H9 (cell line): ENCODE data around the gene RIT2. TPM values are rescaled to one million over a fixed set of nuclear protein-coding genes. Genes with fewer than 3 reads are reported as not detected.

ENCODE experiments used
- DNase-seq: peaks from one replicate; pipeline ENCODE4 v3.0.0-alpha.2; 2017
- H2AFZ ChIP-seq: one replicate; pipeline ENCODE4 v1.6.1; 2013; ENCODE audit warnings: mild to moderate bottlenecking, low read length, control low read depth, moderate library complexity
- H2AK5ac ChIP-seq: 2 replicates; pipeline ENCODE4 v1.6.1; 2013; ENCODE audit warnings: low read length, control low read depth, mixed read lengths; ENCODE audit not compliant: insufficient read length
- H2BK120ac ChIP-seq: one replicate; pipeline ENCODE4 v1.6.1; 2013; ENCODE audit warnings: low read depth, mild to moderate bottlenecking, low read length, control low read depth, inconsistent platforms; ENCODE audit not compliant: poor library complexity, severe bottlenecking
- H2BK12ac ChIP-seq: 2 replicates; pipeline ENCODE4 v1.6.1; 2013; ENCODE audit warnings: low read length, control low read depth, mixed read lengths, low read depth; ENCODE audit not compliant: insufficient read length
- H2BK15ac ChIP-seq: 2 replicates; pipeline ENCODE4 v1.6.1; 2013; ENCODE audit warnings: low read depth, low read length, control low read depth
- H2BK20ac ChIP-seq: one replicate; pipeline ENCODE4 v1.6.1; 2013; ENCODE audit warnings: low read depth, mild to moderate bottlenecking, low read length, control low read depth, inconsistent platforms; ENCODE audit not compliant: poor library complexity, severe bottlenecking
- H2BK5ac ChIP-seq: 2 replicates; pipeline ENCODE4 v1.6.1; 2013; ENCODE audit warnings: low read length, control low read depth, mixed read lengths; ENCODE audit not compliant: insufficient read length
- H3K14ac ChIP-seq: 2 replicates; pipeline ENCODE4 v1.6.1; 2013; ENCODE audit warnings: low read length, control low read depth; ENCODE audit not compliant: insufficient read depth
- H3K18ac ChIP-seq: 2 replicates; pipeline ENCODE4 v1.6.1; 2013; ENCODE audit warnings: low read depth, mild to moderate bottlenecking, mixed read lengths, low read length, control low read depth; ENCODE audit not compliant: insufficient read length
- H3K23ac ChIP-seq: 2 replicates; pipeline ENCODE4 v1.6.1; 2013; ENCODE audit warnings: low read length, control low read depth, mixed read lengths, low read depth; ENCODE audit not compliant: insufficient read length
- H3K23me2 ChIP-seq: 2 replicates; pipeline ENCODE4 v1.6.1; 2013; ENCODE audit warnings: low read depth, mild to moderate bottlenecking, mixed read lengths, low read length, control low read depth; ENCODE audit not compliant: insufficient read length, poor library complexity, severe bottlenecking
- H3K27ac ChIP-seq: 2 replicates; pipeline ENCODE4 v1.5.1; 2013; ENCODE audit warnings: low read length, control low read depth, mixed read lengths, low read depth; ENCODE audit not compliant: insufficient read length
- H3K27me3 ChIP-seq: 2 replicates; pipeline ENCODE4 v1.6.1; 2013; ENCODE audit warnings: low read length, control low read depth, inconsistent platforms; ENCODE audit not compliant: insufficient read depth
- H3K4ac ChIP-seq: 2 replicates; pipeline ENCODE4 v1.6.1; 2013; ENCODE audit warnings: low read depth, mild to moderate bottlenecking, control low read depth, inconsistent platforms, low read length, moderate library complexity
- H3K4me1 ChIP-seq: 2 replicates; pipeline ENCODE4 v1.6.1; 2013; ENCODE audit warnings: low read length, control low read depth, inconsistent platforms; ENCODE audit not compliant: insufficient read depth
- H3K4me2 ChIP-seq: 2 replicates; pipeline ENCODE4 v1.6.1; 2013; ENCODE audit warnings: low read length, control low read depth, mixed read lengths; ENCODE audit not compliant: insufficient read length, insufficient read depth
- H3K56ac ChIP-seq: 2 replicates; pipeline ENCODE4 v1.6.1; 2013; ENCODE audit warnings: low read depth, mild to moderate bottlenecking, mixed read lengths, low read length, control low read depth; ENCODE audit not compliant: insufficient read length
- H3K79me1 ChIP-seq: 2 replicates; pipeline ENCODE4 v1.6.1; 2013; ENCODE audit warnings: low read depth, mild to moderate bottlenecking, moderate library complexity, low read length, control low read depth, inconsistent platforms; ENCODE audit not compliant: insufficient read depth, poor library complexity, severe bottlenecking
- H3K79me2 ChIP-seq: 2 replicates; pipeline ENCODE4 v1.6.1; 2013; ENCODE audit warnings: low read length, control low read depth, inconsistent platforms; ENCODE audit not compliant: insufficient read depth
- H3K9ac ChIP-seq: 2 replicates; pipeline ENCODE4 v1.6.1; 2013; ENCODE audit warnings: low read length, control low read depth, mixed read lengths; ENCODE audit not compliant: insufficient read length; ENCODE audit errors: extremely low read depth
- H3K9me3 ChIP-seq: one replicate; pipeline ENCODE4 v1.6.1; 2013; ENCODE audit warnings: low read depth, low read length, inconsistent platforms; ENCODE audit not compliant: control insufficient read depth
- H3T11ph ChIP-seq: one replicate; pipeline ENCODE4 v1.6.1; 2013; ENCODE audit warnings: mild to moderate bottlenecking, low read length, control low read depth, inconsistent platforms
- H4K20me1 ChIP-seq: one replicate; pipeline ENCODE4 v1.6.1; 2013; ENCODE audit not compliant: control insufficient read depth, insufficient read length, insufficient read depth
- H4K5ac ChIP-seq: 2 replicates; pipeline ENCODE4 v1.6.1; 2013; ENCODE audit warnings: low read depth, mild to moderate bottlenecking, mixed read lengths, low read length, control low read depth; ENCODE audit not compliant: insufficient read length
- H4K8ac ChIP-seq: replicated peaks from 2 replicates; pipeline ENCODE4 v1.6.1; 2013; ENCODE audit warnings: low read length, control low read depth, mixed read lengths, low read depth; ENCODE audit not compliant: insufficient read length
- H4K91ac ChIP-seq: 2 replicates; pipeline ENCODE4 v1.6.1; 2013; ENCODE audit warnings: low read depth, mild to moderate bottlenecking, moderate library complexity, mixed read lengths, low read length, control low read depth; ENCODE audit not compliant: insufficient read length
- H3K27ac Mint-ChIP-seq, 3 experiments: 2 replicates in 2 of 3; 3 replicates in 1 of 3; pipeline ENCODE4 v1.8.0; 2020 to 2021; ENCODE audit warnings: mixed read lengths in 3 of 3, mild to moderate bottlenecking in 1 of 3, moderate library complexity in 1 of 3
- H3K27me3 Mint-ChIP-seq: 2 replicates; pipeline ENCODE4 v1.8.0; 2021; ENCODE audit warnings: low read depth, mild to moderate bottlenecking, moderate library complexity, mixed read lengths
- H3K36me3 Mint-ChIP-seq, 3 experiments: 2 replicates in 2 of 3; 3 replicates in 1 of 3; pipeline ENCODE4 v1.8.0; 2020 to 2021; ENCODE audit warnings: low read depth in 3 of 3, mixed read lengths in 3 of 3; ENCODE audit not compliant: insufficient read depth in 1 of 3
- H3K4me1 Mint-ChIP-seq, 2 experiments: 2 replicates each; pipeline ENCODE4 v1.8.0; 2020; ENCODE audit warnings: mixed read lengths in 2 of 2
- H3K4me3 Mint-ChIP-seq, 2 experiments: 2 replicates in 1 of 2; 3 replicates in 1 of 2; pipeline ENCODE4 v1.8.0; 2020 to 2021; ENCODE audit warnings: mild to moderate bottlenecking in 2 of 2, mixed read lengths in 2 of 2, moderate library complexity in 1 of 2
- H3K9me3 Mint-ChIP-seq, 2 experiments: 2 replicates in 1 of 2; 3 replicates in 1 of 2; pipeline ENCODE4 v1.8.0; 2020; ENCODE audit warnings: mild to moderate bottlenecking in 2 of 2, mixed read lengths in 2 of 2, moderate library complexity in 1 of 2
- WGBS: extraction: QIAGEN DNeasy Blood & Tissue Kit; methylation state at CpG from one replicate; pipeline ENCODE4 v1.1.7; 2013; ENCODE audit warnings: missing lambda C conversion rate, low lambda C conversion rate, mixed read lengths; ENCODE audit not compliant: insufficient read length; ENCODE audit errors: extremely low coverage; 5-methylcytosine and 5-hydroxymethylcytosine counted together
- total RNA-seq: library from RNA; stranded (reverse); gene quantifications from 2 replicates; pipeline ENCODE4 v1.2.1, GENCODE V29; 2021
- TF ChIP-seq, protein P1 (sequence below): fragments of 200-600 bp; sonication (generic); conservative IDR thresholded peaks from 3 replicates; pipeline ENCODE4 v1.8.0; 2021; ENCODE audit warnings: antibody characterized with exemption, mild to moderate bottlenecking

The RIT2 gene
- total RNA-seq, 1 experiment from 2014 or later = 1.2 TPM

DNA sequence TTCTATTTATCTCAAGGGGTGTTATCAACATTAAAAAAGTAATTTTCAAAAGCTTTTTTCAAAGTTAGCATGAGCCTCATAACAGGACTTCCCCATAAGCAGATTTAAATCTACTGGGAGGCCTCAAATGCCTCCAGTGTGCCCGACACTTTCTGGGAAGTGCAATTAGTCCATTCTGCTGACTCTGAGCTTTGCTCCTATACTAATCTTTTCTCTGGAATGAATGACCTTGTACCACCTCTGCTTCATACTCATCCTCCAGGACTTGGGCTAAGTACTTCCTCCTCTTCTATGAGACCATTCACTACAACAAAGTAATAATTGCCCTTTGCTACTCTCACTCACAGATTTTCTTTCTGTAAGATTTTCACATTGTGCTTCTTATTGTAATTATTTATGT is 111.1 kb downstream of the RIT2 start:
- no peaks in the 10 kb centered on the region for H3K79me2 ChIP-seq
- H3K23ac ChIP-seq = no peak overlapping the region
- no CpG with 5 or more reads among the region's 1 CpG for WGBS
- H3K27ac ChIP-seq = no peak overlapping the region
- H4K91ac ChIP-seq = no peak overlapping the region
- DNase-seq = no peak
- no peak overlapping the region for H2BK15ac ChIP-seq
- no peak overlapping the region for H3K14ac ChIP-seq
- H3K79me1 ChIP-seq = no peaks in the 10 kb centered on the region
- Mint-ChIP-seq H3K27ac (no peak overlapping the region), H3K4me3 (no peak overlapping the region), H3K36me3 (peaks cover 0 to 6% (median 6%) of the 10 kb centered on the region in 3 experiments; a peak in 2 of 7 replicates), H3K9me3 (peaks cover 0 to 3% of the 10 kb centered on the region in 2 experiments; a peak in 2 of 5 replicates), H3K27me3 (no peaks in the 10 kb centered on the region), H3K4me1 (peaks cover 22 to 28% of the 10 kb centered on the region in 2 experiments)
- no peak overlapping the region for H2BK20ac ChIP-seq
- H2AK5ac ChIP-seq = no peak overlapping the region
- H3K9me3 ChIP-seq = no peaks in the 10 kb centered on the region
- no peaks in the 10 kb centered on the region for H3K27me3 ChIP-seq
- no peak overlapping the region for H3T11ph ChIP-seq
- H4K5ac ChIP-seq = no peak overlapping the region
- no peak overlapping the region for H3K18ac ChIP-seq
- H3K4ac ChIP-seq = no peak overlapping the region
- no peak overlapping the region for H4K8ac ChIP-seq
- no peak overlapping the region for H3K56ac ChIP-seq
- TF ChIP-seq, protein P1, sequence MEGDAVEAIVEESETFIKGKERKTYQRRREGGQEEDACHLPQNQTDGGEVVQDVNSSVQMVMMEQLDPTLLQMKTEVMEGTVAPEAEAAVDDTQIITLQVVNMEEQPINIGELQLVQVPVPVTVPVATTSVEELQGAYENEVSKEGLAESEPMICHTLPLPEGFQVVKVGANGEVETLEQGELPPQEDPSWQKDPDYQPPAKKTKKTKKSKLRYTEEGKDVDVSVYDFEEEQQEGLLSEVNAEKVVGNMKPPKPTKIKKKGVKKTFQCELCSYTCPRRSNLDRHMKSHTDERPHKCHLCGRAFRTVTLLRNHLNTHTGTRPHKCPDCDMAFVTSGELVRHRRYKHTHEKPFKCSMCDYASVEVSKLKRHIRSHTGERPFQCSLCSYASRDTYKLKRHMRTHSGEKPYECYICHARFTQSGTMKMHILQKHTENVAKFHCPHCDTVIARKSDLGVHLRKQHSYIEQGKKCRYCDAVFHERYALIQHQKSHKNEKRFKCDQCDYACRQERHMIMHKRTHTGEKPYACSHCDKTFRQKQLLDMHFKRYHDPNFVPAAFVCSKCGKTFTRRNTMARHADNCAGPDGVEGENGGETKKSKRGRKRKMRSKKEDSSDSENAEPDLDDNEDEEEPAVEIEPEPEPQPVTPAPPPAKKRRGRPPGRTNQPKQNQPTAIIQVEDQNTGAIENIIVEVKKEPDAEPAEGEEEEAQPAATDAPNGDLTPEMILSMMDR = no peak
- H2BK5ac ChIP-seq = no peak overlapping the region
- H4K20me1 ChIP-seq = no peaks in the 10 kb centered on the region
- no peaks in the 10 kb centered on the region for H3K23me2 ChIP-seq
- H2AFZ ChIP-seq = no peak overlapping the region
- no peak overlapping the region for H2BK12ac ChIP-seq
- no peak overlapping the region for H2BK120ac ChIP-seq
- H3K4me2 ChIP-seq = no peak overlapping the region
- no peaks in the 10 kb centered on the region; the same call in 1 of the 2 replicates for H3K4me1 ChIP-seq
- H3K9ac ChIP-seq = no peak overlapping the region
